Activated CD8-positive, alpha-beta memory T cell treated with anti-CD3 and anti-CD28 coated beads, Interleukin-2, amount 50 U/mL, for 24 hours (primary cell): Measurements from ENCODE around the gene ANKRD44.
"Not testable (repeated sequence)": the region's sequence is repeated elsewhere in the genome, so short reads cannot be mapped to it uniquely, and the experiment has no call there.

ENCODE experiments used
- DNase-seq: peaks from one replicate; pipeline ENCODE4 v3.0.0-alpha.2; 2020; ENCODE audit errors: extremely low read depth

ANKRD44 gene

DNA sequence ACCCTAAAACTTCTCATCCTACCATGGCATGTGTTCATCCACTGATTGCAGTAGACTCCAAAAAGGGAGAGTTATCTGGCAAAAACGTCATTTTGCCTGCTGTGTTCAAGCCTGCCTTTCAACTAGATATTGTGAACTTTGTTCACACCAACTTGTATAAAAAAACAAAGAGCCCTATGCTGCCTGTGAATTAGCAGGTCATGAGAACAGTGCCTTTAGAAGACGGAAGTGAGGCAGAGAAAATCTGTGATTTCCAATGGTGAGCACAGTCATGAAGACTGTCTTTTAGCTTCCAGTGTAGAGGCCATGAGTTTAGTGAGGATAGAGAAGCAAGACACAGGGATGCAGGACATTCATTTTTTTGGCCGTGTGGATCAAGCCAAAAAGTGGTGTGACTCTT lies 280.5 kb downstream of the ANKRD44 start:
- DNase-seq = no peak

DNA sequence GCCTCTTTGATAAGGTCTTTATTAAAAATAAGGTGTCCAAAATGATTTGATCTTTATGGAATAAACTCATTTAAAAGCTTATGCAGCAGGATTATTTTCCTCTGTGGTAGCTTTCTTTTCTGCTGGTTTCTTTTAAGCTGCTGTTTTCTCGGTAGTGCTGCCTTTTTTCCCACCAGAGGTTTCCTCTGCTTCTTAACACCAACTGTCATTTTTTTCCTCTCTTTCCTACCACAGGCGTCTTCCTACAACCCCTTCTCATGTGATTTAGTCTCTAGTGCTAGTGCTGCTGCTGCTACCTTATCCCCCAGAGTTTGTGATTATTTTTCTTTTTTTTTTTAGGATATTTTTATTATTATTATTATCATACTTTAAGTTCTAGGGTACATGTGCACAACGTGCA lies 281.9 kb downstream of the ANKRD44 start:
- no peak for DNase-seq

DNA sequence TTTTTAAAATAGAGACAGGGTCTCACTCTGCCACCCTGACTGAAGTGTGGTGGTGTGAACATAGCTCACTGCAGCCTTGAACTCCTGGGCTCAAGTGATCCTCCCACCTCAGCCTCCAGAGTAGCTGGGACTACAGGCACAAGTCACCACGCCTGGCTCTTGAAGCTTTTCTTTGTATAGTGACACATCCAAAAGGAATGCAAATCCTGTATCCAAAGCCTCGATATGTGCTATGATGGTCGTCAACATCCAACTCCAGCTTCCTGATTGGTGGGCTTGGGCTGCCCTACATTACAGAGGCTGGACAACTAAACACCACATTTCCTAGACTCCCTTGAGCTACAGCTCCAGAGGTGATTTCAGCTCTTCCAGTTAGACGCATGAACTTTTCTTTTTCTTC lies 282.4 kb downstream of the ANKRD44 start:
- no peak for DNase-seq

DNA sequence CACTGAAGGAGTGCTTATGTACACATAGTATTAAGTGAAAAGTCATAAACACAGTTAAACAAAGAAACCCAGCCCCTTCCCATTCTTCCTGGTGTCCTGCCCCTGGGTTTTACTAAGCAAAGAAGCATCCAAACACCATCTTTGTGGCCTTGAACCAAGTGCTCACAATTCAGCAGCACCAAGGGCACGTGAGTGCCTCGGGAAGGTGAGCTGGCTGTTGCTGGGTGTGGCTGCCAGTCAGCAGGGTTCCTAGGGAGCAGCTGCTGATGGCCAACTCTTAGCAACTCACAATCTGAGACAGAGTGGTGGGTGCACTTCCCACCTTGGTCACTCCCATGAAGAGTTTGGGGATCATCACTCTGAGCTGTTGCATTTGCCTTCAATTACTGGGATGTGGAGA lies 286.4 kb downstream of the ANKRD44 start:
- DNase-seq = no peak

DNA sequence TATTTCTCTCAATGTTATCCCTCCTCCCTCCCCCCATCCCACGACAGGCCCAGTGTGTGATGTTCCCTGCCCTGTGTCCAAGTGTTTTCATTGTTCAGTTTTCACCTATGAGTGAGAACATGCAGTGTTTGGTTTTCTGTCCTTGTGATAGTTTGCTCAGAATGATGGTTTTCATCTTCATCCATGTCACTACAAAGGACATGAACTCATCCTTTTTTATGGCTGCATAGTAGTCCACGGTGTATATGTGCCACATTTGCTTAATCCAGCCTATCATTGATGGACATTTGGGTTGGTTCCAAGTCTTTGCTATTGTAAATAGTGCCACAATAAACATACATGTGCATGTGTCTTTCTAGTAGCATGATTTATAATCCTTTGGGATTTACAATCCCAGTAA lies 289.7 kb downstream of the ANKRD44 start:
- not testable (repeated sequence) for DNase-seq

DNA sequence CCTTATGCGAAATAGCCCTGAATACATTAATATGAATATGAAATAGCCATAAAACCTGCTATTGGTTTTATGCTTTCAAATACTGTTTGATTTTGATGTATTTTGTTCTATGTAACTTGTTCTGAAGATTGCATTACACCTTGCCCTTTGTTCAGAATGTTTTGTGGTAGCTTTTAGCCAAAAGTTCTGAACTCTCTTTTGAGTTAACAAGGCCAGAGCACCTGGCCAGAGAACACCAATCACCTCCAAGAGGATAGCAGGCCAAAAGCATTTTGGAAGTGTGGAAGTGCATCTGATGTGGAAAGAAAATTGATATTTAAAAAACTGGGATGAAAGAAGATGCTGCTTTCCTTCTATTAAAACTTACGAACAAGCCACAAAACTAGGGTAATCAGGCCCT lies 297.5 kb downstream of the ANKRD44 start:
- DNase-seq = no peak

DNA sequence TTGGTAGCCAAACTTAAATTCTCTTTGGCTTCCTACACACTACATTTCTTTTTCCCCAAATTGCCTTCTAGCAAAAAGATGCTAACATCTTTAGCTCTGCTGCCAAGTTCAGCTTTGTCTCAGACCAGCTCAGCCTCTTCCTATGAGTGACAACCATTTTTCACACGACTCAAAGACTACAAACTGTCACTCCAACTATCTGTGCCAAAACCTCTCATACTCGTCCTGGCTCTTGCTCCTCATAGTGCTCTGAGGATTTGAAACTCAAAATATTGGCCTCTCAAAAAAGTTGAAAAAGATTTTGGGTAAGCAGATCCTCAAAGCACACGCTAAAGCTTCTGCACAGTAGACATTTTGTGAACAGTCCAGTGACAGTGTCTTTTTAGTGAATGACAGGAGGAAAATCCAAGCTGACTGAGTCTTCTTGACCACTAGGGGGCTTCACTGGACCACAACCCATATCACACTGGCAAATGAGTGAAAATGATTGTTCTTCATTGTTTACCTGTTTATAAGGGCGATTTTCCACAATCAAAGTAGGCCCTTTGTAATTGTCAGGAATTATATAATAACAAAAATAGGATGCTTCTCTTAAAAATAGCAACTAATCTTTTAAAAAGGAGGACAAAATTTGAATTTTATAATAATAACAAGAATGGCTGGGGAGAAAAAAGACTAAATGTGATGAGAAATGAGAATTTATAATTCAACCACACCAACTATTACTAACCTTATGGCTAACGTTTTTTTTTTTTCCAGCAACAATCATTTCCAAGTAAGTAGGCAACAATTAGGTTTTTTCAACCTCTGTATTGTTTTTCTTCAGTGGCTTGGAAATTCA lies 298.6 kb downstream of the ANKRD44 start:
- DNase-seq = no peak

DNA sequence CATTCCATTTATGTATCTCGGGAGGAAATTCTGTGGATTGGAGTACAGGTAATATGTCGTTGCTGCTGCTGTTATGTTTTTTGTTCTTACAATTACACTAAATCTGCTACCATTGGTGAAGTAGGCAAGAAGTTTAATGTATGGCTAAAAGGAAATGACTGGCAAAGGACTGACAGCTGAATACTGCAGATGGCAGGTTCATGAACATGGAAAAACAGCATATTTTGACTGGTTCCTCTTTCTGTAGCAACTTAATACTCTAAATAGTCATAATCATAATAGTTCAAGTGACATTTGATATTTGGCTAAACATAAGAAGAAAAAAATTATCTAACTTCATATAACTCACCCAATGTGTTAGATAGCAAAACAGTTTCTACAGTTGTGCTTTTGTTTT lies 299.6 kb downstream of the ANKRD44 start:
- no peak for DNase-seq

DNA sequence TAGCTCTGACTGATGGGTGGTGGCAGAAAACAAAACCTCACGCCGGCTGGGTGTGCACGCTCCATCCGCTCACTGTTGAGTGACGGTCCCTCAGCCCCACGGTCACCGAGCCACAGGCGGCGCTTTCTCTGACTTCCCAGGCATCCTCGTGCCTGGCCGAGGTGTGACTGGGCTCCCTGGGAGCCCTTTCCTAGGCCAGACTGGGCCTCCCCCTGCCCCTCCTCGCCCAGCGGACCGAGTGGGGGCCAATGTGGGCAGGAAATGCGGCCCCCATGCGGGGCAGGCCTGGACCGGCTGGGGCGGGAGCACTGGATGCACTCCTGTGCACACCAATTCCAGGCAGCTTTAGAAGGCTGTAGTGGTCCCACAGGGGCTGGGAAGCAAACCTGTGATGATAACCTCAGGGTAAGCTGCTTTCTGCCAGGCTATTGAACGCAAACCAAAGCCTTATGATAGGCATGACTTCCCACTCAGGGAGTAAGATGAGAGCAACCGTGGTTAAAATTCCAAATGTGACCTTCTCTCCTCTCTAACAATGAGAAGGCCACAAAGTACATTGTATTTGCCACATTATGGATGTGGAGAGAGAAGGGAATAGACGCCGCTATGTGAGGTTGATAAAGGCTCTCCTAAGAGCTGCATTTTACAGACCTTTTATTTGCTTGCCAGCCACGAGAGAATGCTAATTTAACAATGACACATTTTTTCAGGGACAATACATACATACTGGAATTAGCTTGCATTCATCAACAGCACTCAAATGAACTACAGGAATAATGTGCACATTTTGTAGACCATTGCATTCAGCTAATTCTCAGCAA lies 300.2 kb downstream of the ANKRD44 start:
- no peak for DNase-seq

DNA sequence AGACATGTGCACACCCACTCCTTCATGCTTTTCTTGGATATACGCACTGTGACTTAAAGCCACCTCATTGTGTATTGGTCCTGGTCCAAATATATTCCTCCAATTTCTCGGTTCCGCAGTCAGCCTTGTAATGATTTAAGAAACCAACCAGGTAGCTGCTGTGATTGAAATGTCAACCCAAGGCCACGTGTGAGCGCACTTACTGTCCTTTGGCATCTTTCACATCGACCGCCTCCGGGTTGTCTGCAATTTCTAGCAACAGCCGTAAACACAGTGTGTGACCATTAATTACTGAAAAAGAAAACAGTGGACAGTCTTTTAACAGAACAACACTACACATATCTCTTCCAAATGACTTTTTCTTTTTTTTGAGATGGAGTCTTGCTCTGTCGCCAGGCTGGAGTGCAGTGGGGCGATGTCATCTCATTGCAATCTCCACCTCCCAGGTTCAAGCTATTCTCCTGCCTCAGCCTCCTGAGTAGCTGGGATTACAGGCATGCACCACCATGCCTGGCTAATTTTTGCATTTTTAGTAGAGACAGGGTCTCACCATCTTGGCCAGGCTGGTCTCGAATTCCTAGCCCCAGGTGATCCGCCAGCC lies 301.7 kb downstream of the ANKRD44 start:
- not testable (repeated sequence) for DNase-seq

DNA sequence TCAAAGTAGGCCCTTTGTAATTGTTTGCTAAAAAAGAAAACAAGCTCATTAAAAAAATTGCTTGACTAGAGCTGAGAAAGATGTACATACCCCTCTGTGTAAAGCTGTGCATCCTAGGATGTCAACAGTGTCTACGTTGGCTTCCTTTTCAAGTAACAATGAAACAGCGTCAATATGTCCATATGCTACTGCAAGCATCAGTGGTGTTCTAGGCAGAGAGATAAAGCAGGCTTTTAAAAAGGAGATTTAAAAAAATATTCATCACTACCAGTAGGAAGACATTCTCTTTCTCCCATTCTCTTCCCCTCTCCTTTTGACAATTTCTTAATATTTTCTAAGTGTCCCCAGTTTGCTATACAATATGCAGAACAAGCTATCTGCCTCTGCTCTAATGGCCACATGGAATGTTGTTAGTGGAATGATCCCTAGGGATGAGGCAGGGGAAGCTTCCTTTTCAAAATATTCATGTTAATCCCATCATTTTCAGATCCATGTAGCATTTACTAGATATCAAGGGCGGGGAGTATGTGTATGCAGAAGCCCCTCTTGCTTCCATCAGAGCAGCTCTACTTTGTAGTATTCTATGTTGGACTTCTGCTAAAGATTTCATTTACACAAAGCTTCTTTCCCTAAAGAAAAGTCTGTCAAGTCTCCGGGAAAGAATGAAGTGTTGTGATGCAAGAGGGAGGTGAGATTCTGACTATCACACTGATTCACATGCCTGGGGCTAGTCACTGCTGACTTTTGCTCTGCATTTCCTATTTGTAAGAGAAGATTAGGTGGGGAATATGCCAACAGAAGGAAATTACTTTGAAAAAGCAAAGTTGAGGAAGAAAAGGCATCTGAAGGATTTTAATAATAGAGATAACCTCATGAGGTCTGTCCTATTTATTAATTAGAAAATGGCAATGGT lies 302.6 kb downstream of the ANKRD44 start:
- no peak for DNase-seq

DNA sequence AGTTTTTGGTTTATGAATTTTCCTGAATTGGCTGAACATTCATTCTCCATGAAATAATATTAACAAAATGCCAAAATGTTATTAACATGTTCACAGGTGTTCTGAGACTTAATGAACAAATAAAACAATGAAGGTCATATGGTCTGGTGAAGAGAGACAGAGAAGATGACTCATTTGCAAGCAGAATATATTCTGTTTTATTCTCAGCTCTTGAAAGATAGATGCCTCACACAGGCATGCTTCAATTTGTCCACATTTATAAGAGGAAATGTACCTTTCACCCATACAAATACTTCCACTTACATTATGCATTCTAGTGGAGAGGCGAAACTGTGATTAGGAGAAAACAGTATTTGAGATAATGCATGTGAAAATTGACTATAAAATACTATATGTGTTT lies 308.7 kb downstream of the ANKRD44 start:
- DNase-seq = no peak

DNA sequence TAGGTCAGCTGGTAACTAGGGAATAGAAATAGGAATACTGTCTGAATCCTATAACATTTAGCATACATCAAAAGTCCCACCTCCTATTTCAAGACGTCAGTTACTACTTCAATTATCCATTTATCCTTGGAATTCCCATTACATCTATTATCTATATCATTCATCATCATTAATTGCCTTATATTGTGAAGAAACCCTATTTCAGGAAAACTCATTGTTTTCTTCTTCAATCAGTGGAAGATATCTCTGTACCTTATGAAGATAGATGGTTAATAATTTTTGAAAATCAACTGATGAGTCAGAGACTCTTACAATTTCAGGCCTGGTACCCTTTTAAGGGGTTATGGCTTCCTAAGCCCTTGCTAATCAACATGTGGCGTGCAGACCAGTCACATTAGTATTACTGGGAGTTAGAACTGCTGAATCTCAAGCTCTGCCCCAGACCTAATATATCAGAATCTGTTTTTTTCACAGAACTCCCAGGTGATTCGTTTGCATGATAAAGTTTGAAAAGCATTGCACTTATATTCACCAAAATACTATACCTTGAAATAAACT lies 314.7 kb downstream of the ANKRD44 start:
- no peak for DNase-seq

DNA sequence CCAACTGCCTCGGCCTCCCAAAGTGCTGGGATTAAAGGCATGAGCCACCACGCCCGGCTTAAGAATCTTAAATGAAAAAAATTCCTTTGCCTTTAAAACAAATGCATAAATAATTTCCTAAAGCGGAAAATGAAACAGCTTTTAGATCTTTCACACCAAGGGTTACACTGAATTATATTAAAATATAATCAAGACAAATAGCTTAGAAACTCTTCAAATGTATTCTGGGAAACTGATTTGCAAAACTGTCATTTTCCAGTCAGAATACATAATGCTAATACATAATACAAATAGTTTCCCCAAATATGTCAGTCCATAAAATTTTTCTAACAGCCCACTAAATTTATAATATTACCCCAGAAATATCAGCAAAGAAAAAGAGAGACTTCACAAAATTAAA lies 315.8 kb downstream of the ANKRD44 start:
- DNase-seq = no peak

DNA sequence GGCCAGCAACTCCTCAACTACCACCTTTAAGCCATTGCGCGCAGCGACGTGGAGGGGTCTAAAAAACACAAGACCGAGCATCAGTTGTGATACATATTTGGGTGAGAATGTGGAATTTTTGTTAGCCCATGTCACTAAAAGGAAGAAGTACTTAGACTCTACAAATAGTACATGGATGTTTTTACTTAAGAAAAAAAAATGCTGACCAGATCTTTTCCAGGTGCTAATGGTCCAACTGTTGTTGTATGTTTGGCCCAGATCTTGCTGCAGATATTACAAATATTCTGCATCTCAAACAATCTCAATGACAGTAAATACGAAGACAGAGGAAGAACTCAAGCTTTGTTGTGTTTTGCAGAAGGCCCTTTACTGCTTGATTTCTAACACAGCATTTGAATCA lies 317.0 kb downstream of the ANKRD44 start:
- no peak for DNase-seq

DNA sequence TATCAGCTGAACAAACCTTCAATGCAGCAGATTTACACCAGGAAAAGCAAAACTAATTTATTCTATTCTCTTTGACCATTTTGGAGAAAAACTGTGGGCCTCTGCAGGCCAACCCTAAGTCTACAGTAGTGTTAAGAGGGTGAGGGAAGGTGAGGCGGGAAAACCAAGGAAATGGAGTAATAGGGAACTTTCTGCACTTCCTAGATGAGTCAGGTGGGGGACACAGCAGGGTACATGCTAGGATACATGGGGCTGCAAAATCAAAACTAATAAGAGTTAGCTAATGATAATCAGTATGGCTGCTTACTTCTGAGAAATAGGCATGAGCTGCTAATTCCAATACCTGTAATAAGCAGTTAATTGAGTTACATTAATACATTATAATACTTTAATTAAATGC lies 318.1 kb downstream of the ANKRD44 start:
- no peak for DNase-seq

DNA sequence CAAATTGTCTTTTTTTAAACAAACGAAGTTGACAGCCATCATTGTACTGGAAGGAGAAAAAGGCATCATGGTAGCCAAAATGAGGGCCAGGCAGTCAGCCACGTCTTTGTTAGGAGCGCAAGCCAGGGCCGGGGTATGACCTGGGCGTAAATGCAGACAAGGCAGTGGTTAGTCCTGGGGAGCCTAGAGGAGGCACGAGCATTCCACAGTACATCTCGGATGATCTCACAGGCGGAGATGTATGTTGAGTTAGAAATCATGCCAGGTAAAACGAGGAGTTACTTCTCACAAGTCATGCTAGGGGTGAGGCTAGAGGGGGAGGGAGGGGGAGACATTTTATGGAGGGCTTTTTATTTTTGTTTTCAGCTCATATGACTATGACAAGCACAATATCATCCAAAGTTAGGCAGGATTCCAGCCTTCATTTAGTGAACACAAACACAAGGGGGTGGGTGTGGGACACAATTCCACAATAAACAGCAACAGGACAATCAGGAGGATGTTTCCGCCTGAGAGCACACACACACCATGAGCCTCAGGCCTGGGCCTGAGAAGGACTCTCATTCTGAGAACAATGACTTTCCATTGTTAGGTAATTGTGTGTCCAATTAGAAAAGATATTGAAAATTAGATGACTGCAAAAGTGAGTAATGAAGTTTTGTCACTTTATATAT lies 319.7 kb downstream of the ANKRD44 start:
- no peak for DNase-seq

DNA sequence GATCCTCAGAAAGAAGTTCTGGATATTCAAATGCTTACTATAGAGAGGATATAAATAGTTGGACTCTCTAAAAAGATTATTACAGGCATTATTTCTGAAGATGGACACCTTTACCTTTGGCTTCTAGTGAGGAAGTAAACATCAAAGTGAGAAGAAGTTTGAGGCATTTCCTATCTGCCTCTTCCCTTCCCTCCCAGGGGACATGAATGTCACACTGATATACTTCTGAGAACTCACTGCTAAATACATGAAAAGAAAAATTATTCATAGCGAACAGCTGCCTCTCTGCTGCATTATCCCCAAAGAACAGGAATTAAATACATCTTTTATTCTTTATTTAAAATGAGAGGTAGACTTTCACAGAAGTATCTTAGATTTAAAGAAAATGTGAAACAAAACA lies 320.5 kb downstream of the ANKRD44 start:
- no peak for DNase-seq

DNA sequence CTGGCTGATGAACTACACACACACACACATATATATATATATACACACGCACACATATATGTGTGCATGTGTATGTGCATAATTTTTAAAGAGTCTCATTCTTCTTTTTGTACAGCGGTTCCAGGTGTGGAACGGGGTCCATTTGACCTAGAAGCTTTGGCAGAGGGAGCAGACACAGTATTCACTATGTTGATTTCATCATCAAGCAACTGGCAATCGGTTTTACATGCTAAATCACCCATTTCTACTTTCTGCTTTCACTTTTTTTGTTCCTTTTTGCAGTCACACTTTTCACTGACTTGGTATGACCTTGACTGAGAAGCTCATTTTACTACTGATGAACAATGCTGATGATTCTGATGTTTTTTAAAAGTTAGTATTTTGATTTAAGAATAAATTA lies 321.1 kb downstream of the ANKRD44 start:
- no peak for DNase-seq

DNA sequence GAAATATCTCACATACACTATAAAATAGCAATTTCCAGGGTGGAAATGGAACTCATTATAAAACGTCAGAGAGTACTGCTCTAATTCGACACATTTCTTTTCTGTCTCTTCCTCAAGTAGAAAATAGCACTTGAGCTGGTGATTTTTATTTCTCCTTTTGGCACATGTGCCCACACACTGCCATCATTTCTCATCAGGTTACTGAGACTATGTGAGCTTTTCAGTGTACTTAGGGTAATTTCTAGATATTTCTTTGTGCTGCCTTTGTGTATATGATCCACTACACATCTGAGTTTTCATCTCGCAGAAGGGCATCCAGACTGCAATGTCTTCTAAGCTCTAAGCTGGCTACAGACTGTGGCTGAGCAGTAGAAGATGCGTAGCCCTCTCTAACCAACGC lies 321.9 kb downstream of the ANKRD44 start:
- DNase-seq = no peak
